COLO668 (cell line): ENCODE measurements around the gene RALGPS1.

ENCODE experiments used
- DNase-seq: peaks from one replicate; lab custom pipeline; 2025; ENCODE audit not compliant: unreplicated experiment; lab: John Stamatoyannopoulos, UW

RALGPS1 gene

DNA sequence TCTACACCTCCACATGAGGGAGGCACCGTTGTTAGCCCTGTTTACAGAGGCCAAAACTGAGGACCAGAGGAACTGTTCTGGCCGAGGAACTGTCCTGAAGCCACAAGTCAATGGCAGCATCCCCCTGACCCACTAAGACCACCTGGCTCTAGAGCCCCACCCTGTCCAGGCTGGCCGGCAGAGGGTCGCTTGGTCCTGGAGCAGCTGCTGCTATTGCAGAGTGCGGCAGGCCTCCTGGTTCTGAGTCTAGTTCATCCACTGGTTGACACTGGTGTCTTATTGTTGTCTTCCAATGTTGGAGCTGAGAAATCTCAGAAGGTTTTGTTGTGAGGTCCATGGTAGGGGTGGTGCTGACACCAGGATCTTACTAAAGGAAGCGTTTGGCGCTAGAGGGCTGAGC lies 234.4 kb downstream of the RALGPS1 start:
- no peak for DNase-seq

DNA sequence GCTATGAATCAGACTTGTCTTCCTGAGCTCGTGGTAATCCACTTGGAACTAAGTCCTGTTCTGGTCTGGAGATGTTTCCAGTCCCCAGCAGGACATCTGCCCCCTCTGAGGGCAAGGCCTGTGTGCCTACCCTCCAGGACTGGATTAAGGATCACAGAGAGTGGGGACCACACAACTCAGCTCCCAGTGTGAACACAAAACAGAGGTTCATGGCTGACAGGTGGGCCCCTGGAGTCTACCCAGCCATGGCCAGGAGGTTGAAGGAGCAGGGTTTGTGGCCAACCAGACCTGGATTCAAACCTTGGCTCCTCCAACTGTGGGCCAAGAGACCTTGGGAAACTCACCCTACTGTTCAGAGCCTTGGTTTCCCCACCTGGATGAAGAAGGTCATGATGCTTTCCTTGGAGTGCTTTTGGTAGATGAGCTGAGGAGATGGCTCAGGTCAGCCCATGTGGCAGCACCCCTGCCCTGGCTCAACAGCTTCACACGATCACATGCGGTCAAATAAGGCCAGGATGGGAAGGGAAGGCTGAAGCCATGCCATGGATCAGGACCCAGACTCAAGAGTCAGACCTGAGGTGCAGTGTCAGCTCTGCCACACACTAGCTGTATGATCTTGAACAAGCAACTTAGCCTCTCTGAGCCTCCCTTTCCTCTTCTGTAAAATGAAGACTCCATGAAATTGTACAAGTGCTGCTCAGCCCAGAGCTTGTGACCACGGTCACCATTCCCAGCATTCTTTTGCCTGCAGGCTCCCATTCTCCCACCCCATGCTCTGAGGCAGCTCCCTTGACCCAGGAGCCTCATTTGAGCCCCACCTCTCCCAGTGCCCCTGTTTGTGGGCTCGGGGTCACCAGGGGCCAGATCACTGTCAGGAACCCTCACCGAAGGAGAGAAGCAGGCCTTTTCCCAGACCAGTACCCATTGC lies 235.1 kb downstream of the RALGPS1 start:
- DNase-seq: no peak

DNA sequence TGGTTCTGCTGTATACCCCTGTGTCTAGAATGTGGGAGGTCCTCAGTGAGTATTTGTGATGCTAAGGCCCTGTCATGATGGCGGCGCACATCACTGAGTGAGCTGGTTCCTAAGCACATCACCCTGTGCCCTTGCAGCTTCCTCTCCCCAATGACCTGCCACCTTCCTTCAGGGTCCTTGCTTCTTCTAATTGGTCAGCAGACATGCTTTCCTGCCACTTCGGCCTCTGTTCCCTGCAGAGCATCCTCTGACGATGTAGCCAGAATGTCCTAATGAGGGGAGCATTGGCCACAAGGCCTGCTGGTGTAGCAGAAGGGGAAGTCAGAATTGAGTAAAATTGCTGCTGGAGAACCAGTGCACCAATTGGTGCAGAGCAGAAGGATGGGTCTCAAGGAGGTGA lies 238.9 kb downstream of the RALGPS1 start:
- no peak for DNase-seq

DNA sequence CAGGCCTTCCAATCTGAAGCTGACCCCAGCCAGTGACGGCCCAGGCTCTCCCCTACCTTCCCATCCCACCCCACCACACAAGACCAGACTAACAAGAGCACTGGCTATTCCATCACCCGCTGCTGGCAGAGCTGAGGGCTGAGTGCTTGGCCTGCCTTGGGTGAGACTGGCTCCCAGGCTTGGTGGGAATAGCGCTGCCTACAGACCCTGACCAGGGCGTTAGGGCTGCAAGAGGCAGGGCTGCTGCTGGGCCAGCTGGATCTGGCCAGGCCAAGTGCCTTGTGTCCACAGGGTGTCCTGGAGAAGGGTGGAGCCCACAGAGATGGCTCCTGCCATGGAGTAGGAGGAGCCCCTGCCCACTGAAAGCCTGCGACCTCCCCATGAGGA lies 239.4 kb downstream of the RALGPS1 start:
- DNase-seq: no peak

DNA sequence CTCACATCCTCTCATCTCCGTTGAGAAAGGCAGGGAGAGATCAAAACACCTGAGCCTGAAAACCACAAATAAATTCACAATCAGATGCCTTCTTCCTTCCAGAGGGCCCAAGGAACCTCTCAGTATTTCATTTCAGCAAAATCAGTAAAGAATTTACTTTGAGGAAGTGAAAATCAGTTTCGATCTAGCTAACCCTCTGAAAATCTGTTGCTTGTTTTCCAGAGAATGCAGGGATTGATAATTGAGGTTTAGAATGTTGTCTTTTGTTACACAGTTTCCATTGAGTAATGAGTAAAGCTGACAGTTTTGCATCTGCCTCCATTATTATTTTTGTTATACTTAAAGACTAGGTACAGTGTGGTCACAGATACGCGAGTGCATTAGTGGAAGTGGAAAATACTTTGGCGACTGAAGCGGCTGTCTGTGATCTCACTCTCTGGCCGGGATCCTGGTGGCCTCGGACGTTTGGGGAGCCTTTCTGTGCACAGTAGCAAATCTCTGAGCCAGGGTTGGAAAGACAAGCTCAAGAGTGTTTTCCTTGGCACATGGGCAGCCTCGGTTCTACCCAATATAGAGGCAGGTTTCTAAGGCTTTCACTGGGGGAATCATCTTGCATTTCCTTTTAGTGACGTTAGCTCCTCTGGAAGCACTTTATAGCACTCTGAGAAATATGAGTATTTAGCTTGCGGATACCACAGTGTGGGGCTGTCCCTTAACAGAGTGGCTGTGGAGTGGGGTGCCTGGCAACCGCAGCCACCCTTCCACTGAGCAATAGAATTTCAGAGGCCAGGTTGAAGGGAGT lies 240.0 kb downstream of the RALGPS1 start:
- no peak for DNase-seq

DNA sequence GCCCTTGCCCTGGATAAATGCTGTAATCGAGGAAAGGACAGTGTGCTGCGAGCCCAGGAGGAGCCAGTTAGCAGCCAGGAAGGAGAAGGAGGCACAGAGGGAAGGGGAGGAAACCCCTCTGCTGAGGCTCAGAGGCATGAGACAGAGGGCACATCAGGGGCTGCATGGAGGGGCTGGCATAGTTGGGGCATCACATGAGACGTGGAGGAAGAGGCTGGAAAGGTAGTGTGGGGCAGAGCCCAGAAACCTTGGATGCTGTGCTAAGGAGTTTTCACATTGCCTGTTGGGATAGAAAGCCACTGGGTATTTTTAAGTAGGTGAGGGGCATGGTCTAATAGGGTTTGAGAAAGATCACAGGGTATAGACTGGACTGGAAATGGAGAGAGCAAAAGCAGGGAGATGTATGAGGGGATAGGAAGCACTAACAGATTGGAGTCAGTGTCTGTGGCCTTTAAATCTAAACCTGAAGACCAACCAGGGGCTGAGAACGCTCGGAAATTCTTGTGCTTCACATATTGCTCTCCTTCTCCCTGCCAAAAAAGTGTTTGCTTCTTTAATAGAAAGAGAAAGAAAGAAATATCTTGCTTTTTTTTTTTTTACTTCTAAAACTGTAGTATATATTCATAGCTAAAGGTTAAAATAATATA lies 240.9 kb downstream of the RALGPS1 start:
- DNase-seq: no peak

DNA sequence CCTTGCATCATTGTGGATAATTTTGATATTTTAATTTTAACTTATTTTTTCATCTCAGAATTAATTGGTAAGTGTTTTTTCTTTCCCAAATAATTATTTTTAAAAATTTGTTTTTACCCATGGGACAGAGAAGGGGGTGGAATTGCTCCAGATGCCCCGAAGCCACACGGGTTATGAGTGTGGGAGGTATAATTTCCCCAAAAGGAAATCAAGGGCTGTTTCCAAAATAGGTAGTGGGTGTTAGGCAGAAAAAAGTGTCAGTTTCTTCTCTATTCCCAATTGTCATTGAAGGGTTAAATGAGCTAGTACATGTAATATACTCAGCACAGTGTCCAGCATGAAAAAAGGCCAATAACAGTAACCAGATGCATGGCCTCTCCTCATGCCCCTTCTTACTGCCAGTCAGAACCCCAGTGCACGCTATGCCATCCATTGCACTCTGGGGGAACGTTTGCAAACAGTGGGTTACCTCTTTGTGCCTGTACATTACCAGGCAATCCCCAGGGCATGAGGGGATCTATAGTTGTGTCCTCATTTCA lies 244.3 kb downstream of the RALGPS1 start:
- no peak for DNase-seq

DNA sequence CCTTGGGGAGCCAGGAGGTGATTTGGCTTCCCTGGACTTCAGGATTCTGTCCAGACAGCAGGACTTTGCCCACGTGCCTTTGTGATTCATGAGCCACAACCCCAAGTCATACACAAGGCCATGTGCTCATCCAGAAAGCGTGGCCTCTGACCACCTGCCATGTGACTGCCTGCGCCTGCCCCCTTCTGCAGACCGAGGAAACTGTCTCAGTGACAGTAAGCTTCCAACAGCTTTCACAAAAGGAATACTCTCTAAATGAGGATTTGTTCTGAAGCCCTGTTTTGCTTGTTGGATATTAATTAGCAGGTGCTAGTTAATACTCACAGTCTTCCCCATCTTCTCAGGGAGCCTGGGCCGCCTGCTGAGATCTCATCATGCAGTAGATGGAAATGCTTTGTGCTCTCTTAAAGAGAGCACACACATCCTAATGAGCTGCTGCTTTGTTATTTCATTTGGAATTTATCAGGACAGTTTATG lies 244.8 kb downstream of the RALGPS1 start:
- no peak for DNase-seq

DNA sequence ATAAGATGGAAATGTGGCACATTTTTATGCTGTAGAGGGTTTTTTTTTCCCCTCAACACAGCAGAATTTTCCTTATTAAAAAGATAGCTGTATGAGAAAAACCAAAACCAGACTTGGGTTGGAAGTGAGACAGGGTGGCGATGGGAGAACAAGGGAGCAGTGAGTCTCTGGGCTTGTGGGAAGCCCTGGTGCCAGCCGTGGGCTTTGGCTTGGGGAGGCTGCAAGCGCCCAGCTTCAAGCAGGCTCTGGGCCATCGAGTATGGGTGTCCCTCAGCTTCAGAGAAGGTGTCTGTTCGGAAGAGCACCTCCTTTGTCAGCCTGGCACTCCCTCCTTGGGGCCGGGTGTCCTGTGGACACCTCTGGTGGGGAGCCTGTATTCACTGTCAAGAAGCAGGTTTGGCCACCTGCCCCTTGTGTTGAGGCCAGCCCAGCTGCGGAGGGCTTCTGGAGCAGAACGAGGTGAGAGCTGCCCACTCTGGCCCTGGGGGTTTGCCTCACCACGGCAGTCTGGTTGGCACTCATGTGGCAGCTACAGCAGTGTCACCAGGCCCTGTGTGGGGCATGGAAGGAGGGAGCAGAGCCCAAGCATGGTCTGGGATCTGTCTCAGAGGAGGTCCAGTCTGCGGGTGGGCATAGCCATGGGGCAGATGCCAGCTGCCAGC lies 245.5 kb downstream of the RALGPS1 start:
- DNase-seq: no peak

DNA sequence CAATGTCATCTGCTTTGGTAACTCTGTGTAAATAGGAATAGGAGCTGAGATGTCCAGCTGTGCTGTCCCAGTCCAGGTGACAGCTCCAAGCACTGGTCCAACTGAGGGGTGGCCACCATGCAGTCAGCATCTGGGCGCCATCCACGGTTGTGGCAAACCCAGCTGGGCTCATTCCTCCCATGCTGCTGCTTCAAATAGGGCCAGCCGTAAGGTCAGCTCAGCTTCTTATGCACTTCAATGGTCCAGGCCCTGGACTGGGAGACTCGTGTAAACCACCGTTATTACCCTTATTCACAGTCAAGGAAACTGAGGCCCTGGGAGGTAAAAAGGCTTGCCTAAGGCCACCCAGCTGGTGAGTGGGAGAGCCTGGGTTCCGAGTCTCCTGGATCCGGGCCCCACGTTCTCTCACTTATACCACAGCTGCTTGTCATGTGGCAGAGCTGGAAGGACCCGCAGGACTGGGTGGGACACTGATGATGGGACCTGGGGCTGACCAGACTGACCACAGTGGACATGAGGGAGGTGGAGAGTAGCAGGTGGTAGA lies 246.6 kb downstream of the RALGPS1 start:
- no peak for DNase-seq

DNA sequence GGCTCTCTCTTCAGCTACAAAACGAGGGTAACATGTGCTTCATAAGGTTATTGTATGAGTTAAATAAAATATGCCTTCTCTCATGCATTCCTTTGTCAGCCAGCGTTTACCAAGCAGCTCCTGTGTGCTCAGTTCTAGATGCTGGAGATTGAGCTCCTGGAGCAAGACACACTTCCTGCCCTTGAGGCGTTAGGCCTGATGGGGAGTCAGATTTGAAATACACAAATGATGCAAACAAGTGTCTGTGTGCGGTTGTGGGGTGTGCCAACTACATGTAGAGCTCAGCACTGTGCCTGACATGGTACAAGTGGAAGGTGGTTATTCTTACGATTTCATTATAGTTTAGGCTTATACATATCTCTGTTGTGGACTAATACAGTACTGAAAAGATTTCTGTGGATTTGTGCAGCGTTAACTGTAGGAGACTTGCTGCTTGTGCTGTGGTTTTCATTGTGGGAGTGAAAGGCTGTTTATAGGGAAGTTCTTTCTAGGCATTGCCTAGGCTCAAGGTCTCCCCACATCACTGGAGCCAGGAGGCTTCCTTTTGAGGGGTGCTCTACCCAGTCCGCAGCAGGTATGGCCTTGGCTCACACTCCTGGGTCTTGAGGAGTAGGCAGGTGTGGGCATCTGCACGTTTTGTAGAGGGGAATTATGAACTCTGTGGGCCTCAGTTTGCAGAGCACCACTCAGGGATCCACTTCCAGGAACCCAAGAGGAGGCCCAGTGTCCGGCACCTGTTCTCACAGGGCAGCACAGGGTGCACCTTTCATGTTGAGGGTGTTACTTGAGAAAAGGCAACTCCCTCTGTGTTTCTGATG lies 247.7 kb downstream of the RALGPS1 start:
- no peak for DNase-seq

DNA sequence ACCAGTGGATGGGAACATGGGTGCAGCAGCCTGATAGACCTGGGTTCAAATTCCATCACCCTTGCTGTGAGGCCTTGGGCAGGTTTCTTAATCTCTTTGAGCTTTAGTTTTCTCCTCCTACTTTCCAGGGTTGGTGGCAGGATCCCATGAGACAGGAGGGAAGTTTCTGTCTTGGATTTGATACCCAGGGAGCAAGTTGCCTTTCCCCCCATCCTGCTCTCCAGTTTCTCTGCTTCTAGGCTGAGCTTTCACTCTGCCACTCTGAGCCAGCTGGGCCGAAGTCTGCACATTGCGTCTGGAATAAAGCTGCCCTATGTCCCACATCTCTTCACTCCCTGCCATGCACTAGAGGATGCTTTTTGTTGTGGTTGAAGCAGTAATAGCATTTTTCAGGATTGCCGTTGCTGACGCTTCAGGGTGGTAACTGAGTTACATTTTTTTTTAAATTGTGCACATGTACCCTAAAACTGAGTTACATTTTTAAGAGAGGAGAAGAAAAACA lies 248.3 kb downstream of the RALGPS1 start:
- no peak for DNase-seq

DNA sequence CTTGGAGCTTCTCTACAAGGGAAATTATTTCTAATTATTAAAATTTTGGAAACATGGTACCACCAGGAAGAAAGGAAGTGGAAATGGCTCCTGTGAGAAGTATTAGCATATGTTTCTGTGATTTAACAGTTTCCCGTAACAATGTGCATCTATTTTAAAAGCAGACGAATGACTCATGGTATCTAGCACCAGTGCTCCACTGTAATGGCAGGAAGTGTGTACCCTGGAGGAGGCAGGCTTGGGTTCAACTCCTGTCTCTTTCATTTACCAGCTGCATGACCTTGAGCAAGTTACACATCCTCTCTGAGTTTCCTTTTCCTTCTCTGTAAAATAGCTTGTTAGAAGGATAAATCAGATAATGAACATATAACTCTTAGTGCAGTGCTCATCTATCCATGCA lies 248.8 kb downstream of the RALGPS1 start:
- no peak for DNase-seq

DNA sequence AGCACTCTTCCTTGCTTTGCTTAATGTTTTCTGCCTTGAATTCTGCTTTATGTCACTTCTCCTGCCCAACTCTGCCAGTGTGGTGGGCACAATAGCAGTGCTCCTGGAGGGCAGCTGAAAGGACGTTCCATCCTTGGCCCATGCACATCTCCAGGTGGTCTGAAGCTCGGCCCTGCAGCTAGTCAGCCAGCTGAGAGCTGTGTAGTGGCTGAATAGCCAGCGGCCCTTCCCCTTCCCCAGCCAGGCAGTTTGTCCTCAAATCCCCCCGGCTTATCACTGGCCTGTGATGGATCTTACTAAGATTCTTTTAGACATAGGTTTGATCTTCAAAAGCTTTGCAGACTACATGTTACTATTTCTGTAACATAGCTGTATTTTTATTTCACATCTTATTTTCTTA lies 250.5 kb downstream of the RALGPS1 start:
- DNase-seq: no peak

DNA sequence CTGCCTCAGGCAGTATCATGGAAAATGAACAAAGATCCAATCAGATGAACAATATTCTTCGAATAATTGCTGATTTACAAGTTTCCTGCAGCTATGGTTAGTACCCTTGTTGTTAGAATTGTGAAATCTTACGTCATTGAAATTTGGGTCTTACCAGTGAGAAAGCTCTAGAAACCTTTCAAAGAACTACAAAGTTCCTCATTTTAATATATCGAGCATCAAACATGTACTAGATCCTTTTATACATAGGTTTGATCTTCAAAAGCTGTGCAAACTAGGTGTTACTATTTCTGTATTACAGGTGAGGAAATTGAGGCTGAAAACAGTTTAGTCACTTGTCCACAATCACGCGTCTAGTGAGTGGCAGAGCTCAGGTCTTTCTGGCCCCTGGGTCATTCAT lies 251.5 kb downstream of the RALGPS1 start:
- no peak for DNase-seq

DNA sequence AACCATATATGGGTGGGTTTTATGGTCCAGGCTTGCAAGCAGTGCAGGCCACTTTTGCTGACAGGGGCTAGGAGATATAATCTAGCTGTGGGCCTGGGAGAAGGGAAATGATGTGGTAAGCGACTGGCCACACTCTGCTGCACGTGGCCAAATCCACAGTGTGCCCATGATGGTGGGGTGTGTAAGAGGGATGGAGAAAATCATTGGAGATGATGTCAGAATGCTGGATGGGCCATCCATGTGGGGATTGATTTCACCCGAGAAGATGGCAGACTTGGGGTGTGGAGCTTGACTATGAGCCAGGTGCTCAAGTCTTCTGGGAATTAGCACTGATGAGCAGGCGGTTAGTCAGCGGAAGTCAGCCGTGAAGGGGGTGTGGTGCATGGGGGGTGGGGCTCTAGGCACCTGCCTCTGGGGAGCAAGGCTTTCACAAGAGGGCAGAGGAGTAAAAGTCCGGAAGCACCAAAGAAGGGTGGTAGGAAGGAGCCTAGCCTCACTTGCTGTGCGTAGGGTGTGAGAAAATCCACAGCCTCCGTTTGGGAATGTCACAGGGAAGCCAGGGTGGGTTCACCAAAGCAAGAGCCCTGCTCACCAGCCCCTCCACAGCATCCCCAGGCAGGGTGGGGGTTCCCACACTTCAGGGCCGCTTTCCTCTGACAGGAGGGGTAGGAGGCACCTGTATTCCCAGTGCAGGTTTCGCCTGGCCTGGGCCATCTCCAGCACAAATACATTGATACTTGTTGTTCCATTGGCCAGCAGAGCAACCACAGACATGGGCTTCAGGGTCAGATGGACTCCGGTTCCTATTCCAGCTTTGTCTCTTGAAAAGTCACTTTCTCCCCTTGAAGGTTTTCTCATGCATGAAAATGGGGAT lies 252.3 kb downstream of the RALGPS1 start:
- DNase-seq: peak; percentile 70

DNA sequence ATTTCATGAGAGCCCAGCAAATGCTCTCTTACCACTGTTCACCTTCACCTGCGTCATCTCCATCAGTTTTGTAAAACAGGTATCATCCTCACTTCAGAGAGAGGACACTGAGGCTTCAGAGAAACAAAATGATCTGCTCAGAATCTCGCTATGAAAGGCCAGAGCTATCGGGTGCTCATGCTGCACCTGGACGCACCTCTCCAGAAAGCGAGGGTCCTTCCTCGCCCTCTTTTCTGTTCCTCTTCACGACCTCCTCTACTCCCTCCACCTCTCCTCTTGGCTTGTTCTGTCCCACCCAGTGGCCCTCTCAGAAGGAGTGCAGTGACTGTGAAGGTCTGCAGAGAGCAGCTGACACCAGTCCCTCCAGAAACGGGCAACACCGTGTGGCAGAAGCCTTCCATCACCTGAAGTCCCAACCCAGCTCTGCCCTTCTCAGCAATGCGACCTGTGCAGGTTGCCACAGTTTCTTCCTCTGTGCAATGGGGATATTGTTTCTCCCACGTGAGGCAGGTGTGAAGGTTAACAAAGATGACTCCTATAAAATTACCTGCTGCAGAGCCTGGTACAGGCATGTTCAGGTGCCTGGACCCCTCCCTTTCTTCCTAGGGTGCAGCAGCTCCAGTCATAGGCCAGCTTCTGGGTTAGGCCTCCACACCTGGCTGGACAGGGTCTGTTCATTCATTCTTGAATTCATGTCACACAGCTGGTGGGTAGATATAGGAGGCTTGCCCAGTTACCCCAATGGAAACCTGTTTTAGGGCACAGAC lies 253.2 kb downstream of the RALGPS1 start:
- DNase-seq: no peak
